ENCODE data around the gene THSD4.

Gene THSD4

DNA sequence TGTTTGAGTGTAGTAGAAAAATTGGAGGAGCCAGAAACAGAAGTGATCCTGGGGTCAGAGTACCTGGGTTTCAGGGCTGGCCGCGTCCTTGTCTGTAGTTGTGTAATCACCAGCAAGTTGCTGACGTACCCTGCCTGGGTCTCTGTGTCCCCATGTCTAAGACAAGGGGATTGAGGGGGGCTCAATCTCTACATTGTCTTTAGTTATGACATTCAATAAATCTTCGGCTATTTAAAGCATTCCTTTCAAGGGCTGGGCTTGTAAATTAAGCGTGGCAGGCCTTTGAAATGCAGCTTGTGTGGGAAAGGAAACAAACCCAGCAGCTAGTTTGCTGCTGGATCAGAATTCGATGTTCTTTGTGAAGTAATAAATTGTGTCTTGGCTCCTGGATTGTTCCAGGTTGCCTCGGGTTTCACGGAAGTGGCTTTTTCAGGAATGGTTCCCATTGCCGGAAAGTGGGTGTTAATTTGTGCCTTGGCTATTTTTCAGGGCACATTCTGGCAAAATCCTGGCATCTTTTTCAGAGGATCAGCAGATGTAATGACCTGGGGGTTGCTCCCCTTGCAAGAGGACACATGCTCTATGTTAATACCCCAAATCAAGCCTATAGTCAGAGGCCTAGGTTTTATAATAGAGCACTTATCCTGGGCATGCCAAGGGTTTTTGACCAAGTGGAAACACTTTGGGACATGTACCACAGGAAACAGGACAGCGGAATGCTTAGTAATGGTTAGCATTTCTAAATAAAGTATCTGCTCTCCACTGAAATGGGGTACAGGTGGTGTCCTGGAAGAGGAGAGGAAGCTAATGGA is 400.3 kb downstream of the THSD4 start:
- DNase-seq, result no peak

DNA sequence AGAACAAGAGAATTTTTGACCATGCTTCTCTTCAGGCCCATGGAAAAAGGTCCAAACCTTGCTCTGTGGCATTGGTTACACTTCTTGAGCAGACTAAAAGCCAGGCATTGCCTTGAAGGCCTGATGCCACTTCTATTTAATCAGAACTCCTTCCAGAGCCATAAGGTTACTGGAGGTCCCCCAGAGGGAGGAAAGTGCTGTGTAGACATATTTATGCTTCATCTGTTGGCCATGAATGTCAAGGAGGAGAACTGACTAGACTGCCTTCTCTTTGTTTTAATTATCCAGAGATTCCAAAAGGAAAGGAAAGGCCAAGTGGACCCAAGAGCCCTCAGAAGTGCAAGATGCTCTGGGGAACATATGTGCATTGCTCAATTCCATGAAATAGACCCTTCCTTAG is 402.5 kb downstream of the THSD4 start:
- no peak for DNase-seq

DNA sequence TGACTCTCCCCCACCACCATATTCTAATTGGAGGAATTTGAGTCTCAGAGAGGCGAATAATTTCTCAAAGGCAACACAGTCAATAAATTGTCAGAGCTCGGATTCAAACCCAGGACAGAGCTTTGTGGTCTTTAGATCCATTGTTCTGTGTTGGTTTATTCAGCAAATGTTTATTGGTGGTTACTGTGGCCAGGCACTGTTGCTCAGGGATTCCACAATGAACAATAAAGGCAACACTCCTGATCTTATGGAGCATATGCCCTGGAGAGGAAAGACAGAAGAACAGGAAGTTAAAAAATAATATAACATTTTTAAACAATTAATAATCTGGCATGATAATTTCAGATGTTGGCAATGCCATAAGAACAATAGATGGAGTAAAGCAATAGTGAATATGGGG is 403.4 kb downstream of the THSD4 start:
- no peak for DNase-seq

DNA sequence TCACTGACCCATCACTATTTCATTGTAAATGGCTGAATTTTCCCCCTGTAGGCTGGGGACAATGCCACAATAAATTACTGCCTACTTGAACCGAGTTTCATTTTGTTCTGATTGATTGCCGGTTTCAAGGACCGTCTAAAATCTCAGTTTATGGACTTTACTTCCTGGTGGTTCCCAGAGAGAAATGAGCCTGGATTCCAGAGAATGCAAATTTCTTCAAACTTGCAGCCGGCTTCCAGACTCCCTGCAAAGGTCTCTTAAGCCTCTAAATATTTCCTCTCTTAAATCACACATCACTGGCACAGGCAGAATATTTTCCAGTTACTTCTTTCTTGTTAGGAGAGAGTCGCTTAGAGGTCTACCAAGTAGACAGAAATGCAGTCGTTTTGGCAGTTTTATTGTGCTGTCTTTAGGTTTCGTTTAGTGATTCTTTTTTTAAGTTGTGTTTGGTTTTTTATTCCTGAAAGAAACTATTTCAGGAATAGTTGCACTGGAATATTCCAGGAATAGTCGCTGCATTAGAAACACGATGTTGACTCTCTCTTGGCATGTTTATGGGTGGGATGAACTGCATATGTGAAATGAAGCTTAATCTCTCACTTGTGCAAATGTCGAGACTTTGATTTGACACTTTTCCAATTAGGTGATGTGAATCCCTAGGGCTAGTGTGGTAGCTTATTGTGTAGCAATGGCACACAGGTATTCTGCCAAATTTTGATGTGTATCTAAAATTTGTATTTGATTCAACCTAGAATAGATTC is 411.0 kb downstream of the THSD4 start:
- DNase-seq, result no peak

DNA sequence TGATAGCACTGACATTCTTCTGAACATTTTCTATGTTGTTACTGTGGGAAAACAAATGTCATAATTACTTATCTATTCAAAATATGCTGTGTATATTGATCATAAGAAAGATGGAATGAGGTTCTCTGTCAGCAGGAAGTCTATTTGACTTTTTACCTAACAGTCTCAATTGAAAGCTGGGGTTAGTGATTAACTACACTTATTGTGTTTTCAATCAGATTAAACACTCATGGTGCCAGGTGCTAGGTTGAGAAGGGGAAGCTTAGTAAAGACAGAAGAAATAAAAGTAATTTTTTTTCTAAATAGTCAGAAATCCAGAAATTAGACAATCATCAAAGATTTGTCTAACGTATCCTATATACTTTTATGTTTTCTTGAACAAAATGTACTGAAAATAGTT is 414.1 kb downstream of the THSD4 start:
- no peak for DNase-seq

DNA sequence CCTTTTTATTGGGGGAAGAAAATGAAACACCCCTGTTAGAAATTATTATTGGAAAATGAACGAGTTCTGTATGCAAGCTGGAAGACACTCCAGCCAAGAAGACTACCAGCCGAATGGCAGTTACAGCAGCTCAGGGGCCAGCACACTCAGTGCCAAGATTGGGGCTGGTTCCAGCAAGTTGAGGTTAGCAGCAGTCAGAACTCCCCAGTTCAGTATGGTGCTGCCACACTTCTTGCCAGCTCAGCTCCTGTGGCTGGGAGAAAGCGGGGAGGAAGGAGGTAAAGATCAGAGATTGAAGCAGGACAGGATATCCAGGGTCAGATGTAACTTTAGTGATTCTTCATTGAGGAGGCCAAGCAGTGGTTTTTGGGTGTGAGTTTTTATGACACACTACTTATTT is 414.8 kb downstream of the THSD4 start:
- no peak for DNase-seq

DNA sequence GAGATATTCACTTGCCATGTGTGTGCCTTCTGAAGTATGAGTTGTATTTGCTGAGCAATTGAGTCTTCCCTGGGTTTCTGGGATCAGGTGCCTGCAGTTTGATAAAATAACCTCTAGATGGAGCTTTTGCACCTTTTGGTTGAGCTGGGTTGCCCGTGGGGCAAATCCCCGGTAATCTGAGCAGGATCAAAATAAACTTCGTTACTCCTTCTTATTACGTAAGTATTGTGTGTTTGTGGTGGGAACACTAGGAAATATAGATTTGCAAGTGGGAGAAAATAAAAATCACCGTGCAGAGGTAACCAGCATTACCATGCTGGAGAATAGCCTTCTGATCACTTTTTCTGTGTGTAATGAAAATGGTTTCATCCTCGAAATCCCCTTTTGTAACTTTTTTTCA is 417.7 kb downstream of the THSD4 start:
- no peak for DNase-seq

DNA sequence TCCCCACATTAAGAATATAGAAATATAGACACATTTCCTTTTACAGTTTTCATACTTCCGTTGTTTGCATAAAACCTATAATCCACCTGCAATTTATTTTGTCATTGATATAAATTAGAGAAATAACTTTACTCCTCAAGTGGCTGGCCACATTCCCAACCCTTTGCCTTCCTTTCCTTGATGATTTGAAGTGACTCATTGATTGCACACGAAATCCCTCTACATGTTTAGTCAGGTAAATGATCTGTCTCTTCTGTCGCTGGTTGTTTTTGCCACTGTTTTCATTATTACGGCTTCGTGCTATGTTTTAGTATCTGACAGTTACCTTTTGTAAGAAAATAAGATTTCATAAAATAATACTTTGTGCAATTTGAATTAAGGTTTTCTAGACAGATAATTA is 422.9 kb downstream of the THSD4 start:
- DNase-seq, result no peak

DNA sequence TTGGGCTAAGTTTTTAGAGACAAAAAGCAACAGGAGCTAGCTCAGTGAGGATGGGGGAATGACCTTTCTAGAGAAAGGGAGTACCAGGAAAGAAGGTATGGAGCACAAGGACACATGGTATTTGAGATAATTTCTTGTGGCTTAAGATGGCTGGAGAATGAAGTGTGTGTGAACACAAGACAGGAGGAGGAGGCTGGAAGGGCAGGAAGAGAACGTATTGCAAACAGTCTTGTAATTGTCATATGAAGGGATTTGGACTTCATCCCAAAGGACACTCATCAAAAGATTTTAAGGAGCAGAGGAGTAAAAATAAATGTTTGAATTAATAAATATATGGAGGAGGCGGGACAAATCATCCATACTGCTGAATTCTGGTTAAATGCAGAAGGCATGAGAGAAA is 426.5 kb downstream of the THSD4 start:
- DNase-seq, result no peak

DNA sequence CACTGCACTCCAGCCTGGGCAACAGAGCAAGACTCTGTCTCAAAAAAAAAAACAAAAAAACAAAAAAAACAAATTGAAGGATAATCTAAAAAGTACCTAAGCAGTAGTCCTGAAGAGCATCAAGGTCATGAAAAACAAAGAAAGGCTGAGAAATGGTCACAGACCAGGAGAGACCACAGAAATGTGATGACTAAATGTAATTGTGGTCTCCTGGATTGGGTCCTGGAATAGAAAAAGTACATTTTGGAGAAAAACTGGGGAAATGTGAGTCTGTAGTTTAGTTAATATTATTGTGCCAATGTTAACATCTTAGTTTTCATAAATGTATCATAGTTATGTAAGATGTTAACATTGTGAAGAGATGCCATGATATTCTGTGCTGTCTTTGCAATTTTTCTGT is 427.6 kb downstream of the THSD4 start:
- DNase-seq, result no peak

DNA sequence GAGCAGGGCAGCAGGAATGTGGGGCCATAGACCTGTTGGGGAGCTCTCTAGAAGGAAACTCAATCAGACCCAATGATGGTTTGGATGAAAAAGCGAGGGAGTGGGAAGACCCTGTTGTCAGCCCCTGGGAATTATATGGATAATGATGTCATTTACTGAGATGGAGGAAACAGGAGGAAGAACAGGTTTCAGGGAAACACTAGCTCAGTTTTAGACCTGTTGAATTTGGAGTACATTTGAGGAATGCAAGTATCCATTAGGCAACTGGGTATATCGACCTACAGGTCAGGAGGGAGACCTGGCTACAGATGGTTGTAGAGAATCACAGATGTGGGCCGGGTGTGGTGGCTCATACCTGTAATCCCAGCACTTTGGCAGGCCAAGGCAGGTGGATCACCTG is 428.1 kb downstream of the THSD4 start:
- no peak for DNase-seq

DNA sequence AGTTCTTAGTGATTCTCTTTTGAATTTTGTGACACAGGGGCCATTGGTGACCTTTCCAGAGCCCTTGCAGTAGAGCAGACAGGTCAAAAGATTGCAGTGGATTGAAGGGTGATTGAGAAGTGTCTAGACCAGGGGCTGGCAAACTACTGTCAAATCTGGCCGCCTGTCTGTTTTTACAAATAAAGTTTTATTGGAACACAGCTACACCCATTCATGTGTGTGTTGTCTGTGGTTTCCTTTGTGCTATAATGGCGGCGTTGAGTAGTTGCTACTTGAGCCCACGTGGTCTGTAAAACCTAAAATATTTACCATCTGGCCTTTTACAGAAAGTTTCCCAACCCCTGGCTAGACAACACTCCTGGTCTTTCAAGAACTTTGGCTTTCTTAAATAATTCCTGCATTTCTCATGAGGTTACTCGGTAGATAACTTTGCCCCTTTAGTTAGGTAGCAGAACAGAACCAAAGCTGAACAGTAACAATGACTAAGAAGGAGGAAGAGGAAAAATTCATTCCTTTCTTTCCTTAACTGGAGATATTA is 430.0 kb downstream of the THSD4 start:
- DNase-seq, result no peak

DNA sequence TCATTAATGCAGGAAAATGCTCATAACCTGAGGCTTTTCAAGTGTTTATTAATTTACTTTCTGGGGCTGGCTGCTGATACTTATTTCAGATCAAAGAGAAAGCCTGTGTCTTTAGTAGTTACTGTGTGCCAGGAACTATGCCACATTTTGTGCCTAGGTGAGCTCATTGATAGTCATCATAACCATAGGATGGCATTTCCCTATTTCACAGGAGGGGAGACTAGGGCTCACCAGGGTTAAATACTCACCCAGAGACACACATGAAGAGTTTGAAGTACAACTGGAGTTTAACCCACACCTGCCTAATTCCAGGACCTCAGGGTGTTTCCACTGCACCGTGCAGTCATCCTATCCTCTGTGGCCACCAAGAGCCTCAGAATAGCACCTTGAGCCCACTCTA is 430.7 kb downstream of the THSD4 start:
- no peak for DNase-seq

DNA sequence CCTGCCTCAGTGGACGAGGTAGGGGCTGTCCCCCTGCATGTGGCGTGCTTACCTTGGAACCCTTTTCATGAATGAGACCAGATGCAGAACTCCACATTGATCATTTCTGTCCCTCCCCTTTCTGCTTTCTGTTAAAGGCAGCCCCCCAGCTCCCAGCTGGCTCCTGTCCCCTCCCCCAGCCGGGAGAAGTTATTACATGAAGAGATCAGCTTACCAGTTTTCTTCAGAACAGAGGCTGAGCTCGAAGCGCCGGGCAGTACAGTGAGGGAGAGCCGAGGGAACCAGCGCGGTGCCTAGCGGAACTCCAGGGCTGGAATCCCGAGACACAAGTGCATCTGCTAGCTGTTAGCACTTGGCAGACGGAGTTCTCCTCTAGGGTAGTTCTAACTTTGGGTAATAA is 431.7 kb downstream of the THSD4 start:
- DNase-seq, result no peak

DNA sequence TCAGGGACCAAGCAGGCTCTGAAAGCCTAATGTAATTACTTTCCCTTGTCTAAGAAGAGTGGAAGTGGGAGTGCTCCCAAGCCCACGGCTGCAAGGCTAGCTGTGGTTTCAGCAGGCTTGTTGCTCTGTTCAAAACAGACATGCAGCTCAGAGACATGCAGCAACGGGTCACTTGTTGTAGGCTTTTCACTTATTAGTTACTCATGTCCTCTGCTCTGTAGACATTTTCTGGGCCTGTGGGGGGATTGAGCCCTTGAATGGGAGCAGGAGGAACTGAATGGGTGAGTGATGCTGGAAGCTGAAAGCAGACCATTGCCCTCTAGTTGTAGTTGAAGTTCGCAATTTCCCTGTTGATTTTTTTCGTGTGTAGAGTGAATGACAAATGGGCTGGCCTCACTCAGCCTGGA is 433.1 kb downstream of the THSD4 start:
- DNase-seq, result no peak

DNA sequence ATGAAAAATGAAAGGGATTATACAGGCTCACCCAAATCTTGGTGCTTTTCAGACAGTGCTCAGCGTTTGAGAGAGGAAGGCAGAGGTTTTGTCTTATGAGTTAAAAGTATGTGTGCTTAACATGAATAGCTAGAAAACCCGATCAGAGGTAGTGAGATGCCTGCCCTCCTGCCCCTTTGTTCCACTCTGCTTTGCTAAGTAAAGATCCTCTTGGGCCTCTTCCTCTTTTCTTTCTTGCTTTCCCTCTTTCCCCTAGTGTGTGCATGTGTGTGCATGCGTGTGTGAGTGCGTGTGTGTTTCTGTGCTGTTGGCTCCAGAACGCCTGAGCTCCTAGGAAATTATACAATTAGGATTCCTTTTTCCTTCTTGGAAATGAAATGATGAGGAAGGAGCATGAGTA is 433.8 kb downstream of the THSD4 start:
- no peak for DNase-seq

DNA sequence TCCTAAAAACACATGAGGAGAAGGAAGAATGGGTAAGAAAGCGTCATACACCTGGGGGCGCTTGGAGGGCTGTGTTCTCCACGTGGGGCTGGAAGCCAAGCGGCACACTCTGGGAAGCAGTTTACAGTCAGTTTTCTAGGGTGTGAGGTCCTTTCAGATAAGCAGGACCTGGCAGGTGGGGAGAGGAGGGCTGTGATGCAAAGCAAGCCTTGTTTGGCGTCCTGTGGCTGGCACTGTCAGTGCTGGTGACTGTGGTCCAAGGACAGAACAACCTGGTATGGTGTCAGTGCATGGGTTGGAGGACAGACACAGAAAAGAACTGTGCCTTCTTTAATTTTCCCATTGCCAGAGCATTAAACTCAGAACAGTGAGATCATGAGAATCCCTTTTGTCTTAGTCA is 434.4 kb downstream of the THSD4 start:
- no peak for DNase-seq

DNA sequence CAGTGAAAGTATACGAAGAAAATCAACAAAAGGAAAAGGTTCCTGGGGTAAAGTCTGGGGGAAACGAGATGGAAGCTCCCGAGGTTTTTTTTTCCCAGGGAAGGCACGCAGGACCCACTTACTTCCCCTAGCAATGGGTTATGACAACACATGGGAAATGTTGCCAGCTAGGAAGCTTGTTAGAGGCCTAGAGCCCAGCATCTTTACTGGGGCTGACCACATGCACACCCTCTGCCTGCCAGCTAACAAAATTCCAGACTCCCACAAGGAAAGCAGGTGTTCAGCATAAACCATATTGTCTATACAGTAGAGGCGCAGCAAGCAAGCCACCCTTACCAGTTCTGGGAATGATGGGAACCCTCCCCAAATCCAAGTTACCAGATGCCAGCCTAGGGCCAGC is 436.3 kb downstream of the THSD4 start:
- no peak for DNase-seq

DNA sequence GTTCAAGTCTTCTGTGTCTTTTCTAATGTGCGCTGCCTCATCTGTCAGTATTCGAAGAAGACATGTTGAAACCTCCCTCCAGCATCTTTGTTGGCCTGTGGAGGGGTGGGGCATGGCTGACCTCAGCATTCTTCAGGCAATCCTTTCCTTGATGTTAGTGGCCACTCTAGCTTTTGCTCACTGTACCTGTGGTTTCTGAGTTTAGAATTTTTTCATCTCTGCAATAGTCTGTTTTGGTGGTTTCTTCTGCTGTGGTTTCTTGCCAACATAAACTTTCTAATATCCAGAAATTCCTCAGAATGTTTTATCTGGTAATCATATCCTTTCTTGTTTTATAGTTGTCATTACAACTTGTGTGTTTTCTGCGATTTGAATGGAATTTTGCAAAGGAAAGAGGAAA is 443.8 kb downstream of the THSD4 start:
- DNase-seq, result no peak

DNA sequence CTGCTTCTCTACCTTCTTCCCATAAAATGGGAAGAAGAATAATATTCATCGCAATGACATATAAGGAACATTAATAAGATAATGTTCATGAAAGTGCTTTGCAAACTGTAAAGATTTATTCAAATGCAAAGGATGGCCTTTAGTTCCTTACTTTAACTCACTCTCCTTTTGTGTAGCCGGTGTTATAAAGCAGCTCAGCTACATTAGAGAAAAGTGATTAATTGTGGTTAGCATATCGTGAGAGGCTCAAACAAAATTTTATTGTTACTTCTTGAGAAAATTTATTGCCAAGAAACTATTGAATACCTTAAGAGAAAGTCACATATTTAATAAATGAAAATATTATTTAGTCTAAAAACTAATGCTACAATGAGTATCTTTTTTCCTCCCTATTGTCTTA is 444.3 kb downstream of the THSD4 start:
- DNase-seq, result no peak

DNA sequence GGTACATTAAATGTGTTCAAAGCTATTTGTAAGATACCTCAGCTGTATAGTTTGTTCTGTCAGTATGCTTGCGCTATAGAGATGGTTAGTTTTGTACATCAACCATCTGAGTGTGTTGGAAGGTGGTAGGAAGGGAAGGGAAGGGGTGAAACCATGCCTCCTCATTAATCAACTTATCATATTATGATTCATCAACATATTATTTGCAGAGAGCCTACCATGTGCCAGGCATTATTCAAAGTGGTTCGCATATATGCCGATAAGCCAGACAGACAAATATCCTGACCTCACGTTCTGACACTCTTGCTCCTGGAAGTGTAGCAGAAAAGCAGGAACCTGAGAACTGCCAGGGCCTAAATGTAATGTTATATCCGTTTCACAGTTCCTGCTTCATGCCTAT is 447.0 kb downstream of the THSD4 start:
- DNase-seq, result no peak

DNA sequence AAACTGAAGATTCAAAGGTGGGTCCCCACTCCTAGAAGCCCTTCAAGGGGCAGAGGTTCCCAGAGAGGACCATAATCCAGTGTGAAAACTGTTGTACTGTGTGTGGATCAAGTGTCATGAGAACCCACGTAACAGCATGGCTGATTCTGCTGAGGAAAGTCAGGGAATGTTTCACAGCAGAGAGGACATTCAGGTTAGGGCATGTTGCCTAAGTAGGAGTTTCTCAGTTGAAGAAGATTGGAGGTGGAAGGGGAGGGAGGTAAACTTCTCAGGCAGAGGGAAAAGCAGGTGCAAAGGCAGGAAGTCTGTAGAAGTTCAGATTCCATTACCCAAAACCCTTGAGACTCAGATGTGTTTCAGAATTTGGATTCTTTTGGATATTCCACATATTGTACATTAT is 448.9 kb downstream of the THSD4 start:
- DNase-seq, result no peak

DNA sequence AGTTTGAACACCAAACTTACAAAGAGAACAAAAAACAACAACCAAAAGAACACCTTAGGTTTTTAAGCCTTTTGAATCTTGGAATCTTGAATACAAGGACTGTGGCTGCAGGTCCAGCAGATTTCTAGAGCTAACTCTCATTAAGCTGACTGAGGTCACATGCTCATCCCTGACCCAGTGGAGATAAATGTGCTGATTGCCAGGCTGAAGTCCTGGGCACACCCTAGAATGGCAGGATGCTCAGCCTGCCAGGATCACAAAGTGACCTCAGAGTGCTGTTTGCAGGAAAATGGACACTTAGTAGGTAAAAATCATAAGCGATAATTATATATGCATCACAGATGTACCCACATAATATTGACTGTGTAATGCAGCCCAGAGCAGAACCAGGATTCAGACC is 449.7 kb downstream of the THSD4 start:
- DNase-seq, result no peak

DNA sequence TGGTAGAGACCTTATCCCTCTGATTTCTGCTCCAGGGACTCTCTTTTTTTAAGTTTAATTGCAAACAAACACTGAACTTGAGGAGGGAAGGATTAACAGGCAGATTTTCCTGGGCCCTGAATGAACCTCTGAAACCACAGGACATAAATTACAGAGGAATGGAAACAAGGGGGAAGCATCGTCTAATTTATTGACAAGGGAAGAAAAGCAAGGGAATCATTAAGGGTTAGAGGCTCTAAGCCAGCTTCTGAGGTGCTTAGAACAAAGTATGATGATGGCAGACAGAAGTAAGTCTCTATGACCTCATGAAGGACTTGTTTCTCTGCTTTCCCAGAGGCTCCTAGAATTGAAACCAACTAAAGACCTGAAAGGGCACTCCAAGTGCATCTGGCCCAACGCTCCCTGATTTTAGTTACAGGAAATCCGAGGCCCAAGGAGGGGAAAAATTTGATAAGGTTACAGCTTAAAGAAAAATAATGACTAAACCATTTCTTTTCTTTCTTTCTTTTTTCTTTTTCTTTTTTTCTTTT is 450.4 kb downstream of the THSD4 start:
- DNase-seq, result no peak

All from CD4-positive, alpha-beta T cell treated with Interleukin-12 subunit alpha and Interleukin-12 subunit beta, for 1 hour (primary cell).